ENCODE data around the gene WBP11. TPM values are rescaled to one million over a fixed set of nuclear protein-coding genes. Genes with fewer than 3 reads are reported as not detected.

Gene WBP11
- total and polyA plus RNA-seq, 10 donors, result 16.0 to 61.4 (median 24.6) TPM

DNA sequence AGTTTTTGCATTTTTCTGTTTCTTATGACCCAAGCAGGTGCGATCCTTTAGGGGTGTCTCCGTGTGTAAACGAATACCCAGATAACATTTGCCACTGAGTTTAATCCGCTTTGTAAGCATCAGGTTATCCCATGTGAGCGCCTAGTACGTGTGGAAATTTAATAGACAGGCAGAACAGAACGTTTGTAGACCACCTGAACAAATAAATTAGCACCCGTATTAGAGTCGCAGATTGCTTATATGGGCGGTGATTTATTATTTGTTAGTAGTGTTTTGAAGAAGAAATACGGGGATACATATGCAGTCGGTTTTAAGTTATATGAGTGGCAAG, 517 bp upstream of the WBP11 start:
- DNase-seq, result no peak
- Histone ChIP-seq H3K4me3 (peak overlapping the region; percentile 56 to 91 (median 80)), H3K36me3 (peaks cover 0 to 24% (median 11%) of the 10 kb centered on the region in 6 donors), H3K27me3 (replicated peaks in 1 of 7) (no peaks in the 10 kb centered on the region), H3K27ac (peak overlapping the region; percentile 74 to 97 (median 93)), H3K9me3 (no peaks in the 10 kb centered on the region), H3K4me1 (peaks cover 21 to 52% (median 41%) of the 10 kb centered on the region in 6 donors)
- 0 to 1% (median 0%) methylated on average over 12 of the region's 12 CpGs for WGBS, 5 donors
- TF ChIP-seq POLR2AphosphoS5 (IDR thresholded peaks at IDR 0.05), result no peak
- no peak for TF ChIP-seq POLR2A (IDR thresholded peaks at IDR 0.05)
- TF ChIP-seq, protein P1, sequence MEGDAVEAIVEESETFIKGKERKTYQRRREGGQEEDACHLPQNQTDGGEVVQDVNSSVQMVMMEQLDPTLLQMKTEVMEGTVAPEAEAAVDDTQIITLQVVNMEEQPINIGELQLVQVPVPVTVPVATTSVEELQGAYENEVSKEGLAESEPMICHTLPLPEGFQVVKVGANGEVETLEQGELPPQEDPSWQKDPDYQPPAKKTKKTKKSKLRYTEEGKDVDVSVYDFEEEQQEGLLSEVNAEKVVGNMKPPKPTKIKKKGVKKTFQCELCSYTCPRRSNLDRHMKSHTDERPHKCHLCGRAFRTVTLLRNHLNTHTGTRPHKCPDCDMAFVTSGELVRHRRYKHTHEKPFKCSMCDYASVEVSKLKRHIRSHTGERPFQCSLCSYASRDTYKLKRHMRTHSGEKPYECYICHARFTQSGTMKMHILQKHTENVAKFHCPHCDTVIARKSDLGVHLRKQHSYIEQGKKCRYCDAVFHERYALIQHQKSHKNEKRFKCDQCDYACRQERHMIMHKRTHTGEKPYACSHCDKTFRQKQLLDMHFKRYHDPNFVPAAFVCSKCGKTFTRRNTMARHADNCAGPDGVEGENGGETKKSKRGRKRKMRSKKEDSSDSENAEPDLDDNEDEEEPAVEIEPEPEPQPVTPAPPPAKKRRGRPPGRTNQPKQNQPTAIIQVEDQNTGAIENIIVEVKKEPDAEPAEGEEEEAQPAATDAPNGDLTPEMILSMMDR (IDR thresholded peaks at IDR 0.05 in 8 of 11, conservative IDR thresholded peaks at IDR 0.05 in 3 of 11), result no peak
- intact Hi-C loops (cut with DNase I; ENCODE audit: low total_unique reads), result no loop called here

DNA sequence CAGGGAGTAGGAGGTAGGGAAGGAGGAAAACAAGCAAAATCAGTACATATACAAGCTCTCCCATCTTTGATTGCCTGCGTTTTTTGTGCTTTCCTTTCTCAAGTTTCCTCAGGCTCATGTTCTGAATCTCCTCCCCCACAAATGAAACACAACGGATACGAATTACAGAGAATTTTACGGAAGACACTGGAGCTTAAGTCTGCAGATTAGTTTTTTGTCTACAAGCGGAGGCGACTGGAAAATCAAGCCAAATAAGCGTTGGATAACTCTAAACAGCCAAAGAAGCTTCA, 612 bp downstream of the WBP11 start:
- Histone ChIP-seq H3K4me1 (peaks cover 21 to 52% (median 41%) of the 10 kb centered on the region in 6 donors), H3K27ac (peak overlapping the region; percentile 81 to 97 (median 93)), H3K36me3 (peaks cover 0 to 35% (median 21%) of the 10 kb centered on the region in 6 donors), H3K9me3 (no peaks in the 10 kb centered on the region), H3K27me3 (replicated peaks in 1 of 7) (no peaks in the 10 kb centered on the region), H3K4me3 (peak overlapping the region; percentile 56 to 91 (median 80))
- intact Hi-C loops (cut with DNase I; ENCODE audit: low total_unique reads), result no loop called here
- no peak for DNase-seq
- WGBS, 5 donors, result 0 to 1% (median 0%) methylated on average over 7 of the region's 7 CpGs
- TF ChIP-seq, protein P1 (IDR thresholded peaks at IDR 0.05 in 8 of 11, conservative IDR thresholded peaks at IDR 0.05 in 3 of 11), result no peak

DNA sequence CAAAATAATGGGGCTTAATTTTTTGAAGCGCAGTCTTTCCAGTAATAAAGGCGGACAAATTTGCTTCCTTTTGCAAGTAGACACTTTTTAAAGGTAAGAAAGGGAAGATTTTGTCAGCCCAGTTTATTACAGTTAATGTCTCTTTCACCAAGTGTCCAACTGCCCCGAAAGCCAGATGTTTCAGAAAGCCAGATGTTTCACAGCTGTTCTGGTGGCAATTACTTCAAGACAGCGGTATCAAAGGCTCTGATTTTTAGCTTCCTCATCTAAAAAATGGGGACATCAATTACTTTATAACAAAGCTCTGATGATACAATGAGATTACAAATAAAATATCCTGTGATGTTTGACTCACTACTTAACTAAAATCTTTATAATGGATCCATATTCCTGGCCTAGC, 1.0 kb downstream of the WBP11 start:
- H3K9me3 ChIP-seq, result no peaks in the 10 kb centered on the region
- peaks cover 0 to 40% (median 25%) of the 10 kb centered on the region in 6 donors for H3K36me3 ChIP-seq
- TF ChIP-seq, protein P1 (IDR thresholded peaks at IDR 0.05 in 8 of 11, conservative IDR thresholded peaks at IDR 0.05 in 3 of 11), result no peak
- TF ChIP-seq POLR2A (IDR thresholded peaks at IDR 0.05) (no peak), POLR2AphosphoS5 (IDR thresholded peaks at IDR 0.05) (no peak)
- H3K27me3 ChIP-seq (replicated peaks in 1 of 7), result no peaks in the 10 kb centered on the region
- 69 to 80% (median 79%) methylated on average over 4 of the region's 4 CpGs for WGBS, 5 donors
- DNase-seq, result no peak
- H3K27ac ChIP-seq, result peak overlapping the region in 6 of 8 donors; percentile 85 to 97 (median 94)
- peak overlapping the region; percentile 56 to 91 (median 80) for H3K4me3 ChIP-seq
- H3K4me1 ChIP-seq, result peaks cover 21 to 52% (median 41%) of the 10 kb centered on the region in 6 donors
- intact Hi-C loops (cut with DNase I; ENCODE audit: low total_unique reads), result no loop called here

DNA sequence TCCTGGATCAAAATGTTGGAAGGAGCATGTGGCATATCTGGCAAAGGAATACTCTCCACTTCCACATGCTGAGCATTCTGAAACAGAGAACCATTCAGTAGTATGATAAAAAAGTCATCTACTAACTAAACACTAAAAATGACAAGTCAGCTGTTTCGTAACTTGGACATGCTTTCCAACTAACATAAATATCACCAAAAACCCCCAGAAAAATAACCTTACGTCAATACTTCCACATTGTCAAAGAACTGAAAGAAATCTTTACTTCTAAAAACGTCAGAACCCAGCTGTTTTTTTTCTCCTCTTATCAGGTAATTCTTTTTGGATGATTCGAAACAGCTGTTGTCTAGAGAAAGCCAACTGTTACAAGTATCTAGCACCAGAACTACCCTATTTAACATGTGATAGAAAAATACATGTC, 8.2 kb downstream of the WBP11 start:
- H3K4me3 ChIP-seq, result no peak overlapping the region
- H3K4me1 ChIP-seq, result peaks cover 0 to 3% (median 0%) of the 10 kb centered on the region in 6 donors
- peaks cover 5 to 100% (median 88%) of the 10 kb centered on the region in 6 donors for H3K36me3 ChIP-seq
- H3K9me3 ChIP-seq, result no peaks in the 10 kb centered on the region
- no peaks in the 10 kb centered on the region for H3K27me3 ChIP-seq (replicated peaks in 1 of 7)
- intact Hi-C loops (cut with DNase I; ENCODE audit: low total_unique reads), result no loop called here
- peak overlapping the region in 1 of 8 donors; percentile 13 for H3K27ac ChIP-seq
- WGBS, 5 donors, result 74 to 84% (median 77%) methylated on average over 4 of the region's 4 CpGs
- no peak for DNase-seq
- TF ChIP-seq POLR2AphosphoS5 (IDR thresholded peaks at IDR 0.05) (no peak), POLR2A (IDR thresholded peaks at IDR 0.05) (no peak)
- TF ChIP-seq, protein P1 (IDR thresholded peaks at IDR 0.05 in 8 of 11, conservative IDR thresholded peaks at IDR 0.05 in 3 of 11), result no peak

Data from spleen (tissue), 11 donors.